Upper lobe of left lung (tissue), 4 donors: Measurements from ENCODE around the gene POLE.

Experiments used
- CTCF ChIP-seq, 6 experiments: fragments of 450-650 bp in 4 of 6; fragments of 200-600 bp in 2 of 6; sonication (generic) in 2 of 6; IDR thresholded peaks; one replicate each; pipeline ENCODE4 v1.5.1; 2016 to 2019; ENCODE audit warnings: antibody characterized with exemption in 6 of 6
- POLR2A ChIP-seq, 4 donors: fragments of 450-650 bp; IDR thresholded peaks; one replicate each; pipeline ENCODE4 v1.5.1; 2016 to 2017; ENCODE audit warnings: antibody characterized with exemption in 4 of 4, mild to moderate bottlenecking in 2 of 4
- POLR2AphosphoS5 ChIP-seq, 2 donors: sonication (generic); formaldehyde crosslinking; IDR thresholded peaks; one replicate each; pipeline ENCODE4 v1.5.1; 2017; ENCODE audit warnings: antibody characterized with exemption in 2 of 2

DNA sequence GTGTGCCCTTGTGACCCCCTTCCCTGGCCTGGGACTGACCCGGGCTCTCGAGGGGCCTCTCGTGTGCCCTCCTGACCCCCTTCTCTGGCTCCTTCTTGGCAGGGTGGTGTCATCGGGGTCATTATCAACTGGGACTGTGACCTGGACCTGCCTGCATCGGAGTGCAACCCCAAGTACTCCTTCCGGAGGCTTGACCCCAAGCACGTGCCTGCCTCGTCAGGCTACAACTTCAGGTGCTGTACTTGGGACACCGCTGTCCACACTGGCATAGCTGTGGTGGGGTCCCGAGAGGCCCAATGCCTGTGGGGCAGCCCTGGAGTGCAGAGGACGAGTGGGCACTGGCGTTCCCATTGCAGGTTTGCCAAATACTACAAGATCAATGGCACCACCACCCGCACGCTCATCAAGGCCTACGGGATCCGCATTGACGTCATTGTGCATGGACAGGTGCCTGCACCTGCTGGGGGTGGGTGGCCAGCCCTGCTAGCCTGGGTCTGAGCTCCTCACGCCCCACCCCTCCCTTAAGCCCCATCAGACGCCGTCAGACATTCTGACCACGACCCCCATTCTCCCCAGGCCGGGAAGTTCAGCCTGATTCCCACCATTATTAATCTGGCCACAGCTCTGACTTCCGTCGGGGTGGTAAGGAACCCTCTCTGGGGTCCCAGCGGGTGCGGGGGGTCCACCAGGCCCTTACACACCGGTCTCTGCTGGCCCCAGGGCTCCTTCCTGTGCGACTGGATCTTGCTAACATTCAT lies 66.1 kb downstream of the POLE start:
- TF ChIP-seq CTCF (IDR thresholded peaks at IDR 0.05) (no peak), POLR2A (IDR thresholded peaks at IDR 0.05) (no peak), POLR2AphosphoS5 (IDR thresholded peaks at IDR 0.05) (no peak)
